ENCODE measurements around the gene PRKCZ. TPM values are rescaled to one million over a fixed set of nuclear protein-coding genes. Genes with fewer than 3 reads are reported as not detected.

The PRKCZ gene
- total and polyA plus RNA-seq, 2 experiments from 2014 or later = 26.2 to 36.9 TPM

DNA sequence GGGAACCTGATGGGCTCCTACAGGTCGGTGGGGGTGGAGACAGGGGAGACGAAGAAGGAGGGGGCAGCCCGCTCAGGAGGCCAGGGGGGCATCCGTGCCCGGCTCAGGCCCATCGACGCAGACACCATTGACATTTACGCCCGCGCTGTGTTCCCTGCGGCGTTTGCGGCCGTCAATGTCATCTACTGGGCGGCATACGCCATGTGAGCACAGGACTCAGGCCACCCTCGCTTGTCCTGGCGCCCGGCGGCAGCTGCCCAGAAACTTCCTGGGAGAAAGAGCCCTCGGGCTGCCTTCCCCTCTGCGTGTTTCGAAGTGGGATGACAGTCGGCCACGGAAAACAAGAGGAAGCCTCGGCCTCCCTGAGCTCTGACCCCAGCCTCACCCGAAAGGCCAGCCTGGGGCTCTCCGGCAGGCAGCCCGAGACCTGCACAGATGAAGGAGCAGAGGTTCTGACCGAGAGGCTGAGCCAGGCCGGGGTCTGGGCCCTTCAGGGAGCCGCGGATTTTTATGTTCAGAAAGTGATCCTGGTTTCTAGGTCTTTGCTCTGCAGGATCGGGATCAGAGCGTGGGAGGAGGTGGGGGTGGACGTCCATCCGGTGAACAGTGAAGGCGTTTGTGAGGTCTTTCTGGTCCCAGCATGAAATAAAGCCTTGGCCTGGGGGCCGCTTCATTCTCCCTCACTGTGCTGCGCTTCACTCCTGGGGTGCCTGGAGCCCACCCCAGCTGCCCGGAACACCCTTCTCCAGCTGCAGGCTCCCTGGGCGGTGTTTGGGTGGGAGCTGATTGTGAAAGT lies 19.9 kb upstream of the PRKCZ start:
- ATAC-seq = no peak
- no peak overlapping the region for H3K27ac ChIP-seq (ENCODE audit: low read depth)
- no peaks in the 10 kb centered on the region for H3F3A ChIP-seq (replicated peaks; ENCODE audit: low read depth)
- H3K4me3 ChIP-seq = no peak overlapping the region
- H3K79me2 ChIP-seq (replicated peaks; ENCODE audit: insufficient read depth) = no peaks in the 10 kb centered on the region
- DNase-seq (ENCODE audit: low spot score) = no peak
- no peak for TF ChIP-seq CREB1 (CRISPR knock-in tag; IDR thresholded peaks at IDR 0.05; ENCODE audit: low read depth)
- Mint-ChIP-seq H3K27ac (no peak overlapping the region), H3K9me3 (no peaks in the 10 kb centered on the region), H3K4me3 (no peak overlapping the region), H3K36me3 (ENCODE audit: low read depth) (no peaks in the 10 kb centered on the region), H3K27me3 (ENCODE audit: insufficient read depth, low read depth, poor library complexity) (peaks cover 8% of the 10 kb centered on the region), H3K4me1 (peaks cover 6% of the 10 kb centered on the region; the same call in 2 of the 3 replicates)
- no peaks in the 10 kb centered on the region for H3K27me3 ChIP-seq (ENCODE audit: insufficient read depth)
- H4K20me1 ChIP-seq (replicated peaks; ENCODE audit: insufficient read depth) = no peaks in the 10 kb centered on the region
- H3K4me1 ChIP-seq (ENCODE audit: insufficient read depth) = no peaks in the 10 kb centered on the region
- H3K4me2 ChIP-seq = no peak overlapping the region
- H3K36me3 ChIP-seq (ENCODE audit: insufficient read depth) = no peaks in the 10 kb centered on the region
- H3K9me2 ChIP-seq (ENCODE audit: insufficient read depth) = no peaks in the 10 kb centered on the region
- no peak overlapping the region for H2AFZ ChIP-seq

GRCh38 chr1:2031546-2032540 lies 18.4 kb upstream of the PRKCZ start:
- Histone ChIP-seq H3K4me3 (no peak overlapping the region), H3F3A (replicated peaks; ENCODE audit: low read depth) (no peaks in the 10 kb centered on the region), H3K27ac (ENCODE audit: low read depth) (no peak overlapping the region), H2AFZ (no peak overlapping the region), H4K20me1 (replicated peaks; ENCODE audit: insufficient read depth) (no peaks in the 10 kb centered on the region), H3K9me2 (ENCODE audit: insufficient read depth) (no peaks in the 10 kb centered on the region), H3K79me2 (replicated peaks; ENCODE audit: insufficient read depth) (no peaks in the 10 kb centered on the region), H3K27me3 (ENCODE audit: insufficient read depth) (no peaks in the 10 kb centered on the region), H3K4me2 (no peak overlapping the region), H3K4me1 (ENCODE audit: insufficient read depth) (no peaks in the 10 kb centered on the region), H3K36me3 (ENCODE audit: insufficient read depth) (no peaks in the 10 kb centered on the region)
- Mint-ChIP-seq H3K27me3 (ENCODE audit: insufficient read depth, low read depth, poor library complexity) (peaks cover 4% of the 10 kb centered on the region), H3K27ac (no peak overlapping the region), H3K36me3 (ENCODE audit: low read depth) (no peaks in the 10 kb centered on the region), H3K4me1 (peaks cover 6% of the 10 kb centered on the region; the same call in 2 of the 3 replicates), H3K4me3 (no peak overlapping the region), H3K9me3 (no peaks in the 10 kb centered on the region)
- DNase-seq (ENCODE audit: low spot score) = no peak
- peak; percentile 75 for ATAC-seq
- no peak for TF ChIP-seq EZH2 (IDR thresholded peaks at IDR 0.05; ENCODE audit: low read depth, unreplicated experiment)
- TF ChIP-seq, protein P1, sequence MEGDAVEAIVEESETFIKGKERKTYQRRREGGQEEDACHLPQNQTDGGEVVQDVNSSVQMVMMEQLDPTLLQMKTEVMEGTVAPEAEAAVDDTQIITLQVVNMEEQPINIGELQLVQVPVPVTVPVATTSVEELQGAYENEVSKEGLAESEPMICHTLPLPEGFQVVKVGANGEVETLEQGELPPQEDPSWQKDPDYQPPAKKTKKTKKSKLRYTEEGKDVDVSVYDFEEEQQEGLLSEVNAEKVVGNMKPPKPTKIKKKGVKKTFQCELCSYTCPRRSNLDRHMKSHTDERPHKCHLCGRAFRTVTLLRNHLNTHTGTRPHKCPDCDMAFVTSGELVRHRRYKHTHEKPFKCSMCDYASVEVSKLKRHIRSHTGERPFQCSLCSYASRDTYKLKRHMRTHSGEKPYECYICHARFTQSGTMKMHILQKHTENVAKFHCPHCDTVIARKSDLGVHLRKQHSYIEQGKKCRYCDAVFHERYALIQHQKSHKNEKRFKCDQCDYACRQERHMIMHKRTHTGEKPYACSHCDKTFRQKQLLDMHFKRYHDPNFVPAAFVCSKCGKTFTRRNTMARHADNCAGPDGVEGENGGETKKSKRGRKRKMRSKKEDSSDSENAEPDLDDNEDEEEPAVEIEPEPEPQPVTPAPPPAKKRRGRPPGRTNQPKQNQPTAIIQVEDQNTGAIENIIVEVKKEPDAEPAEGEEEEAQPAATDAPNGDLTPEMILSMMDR (conservative IDR thresholded peaks at IDR 0.05; ENCODE audit: low read depth in 2 of 2) = no peak

GRCh38 chr1:2032737-2033136 lies 17.5 kb upstream of the PRKCZ start:
- Histone ChIP-seq H3K36me3 (ENCODE audit: insufficient read depth) (no peaks in the 10 kb centered on the region), H3F3A (replicated peaks; ENCODE audit: low read depth) (no peaks in the 10 kb centered on the region), H3K4me1 (ENCODE audit: insufficient read depth) (no peaks in the 10 kb centered on the region), H3K4me3 (no peak overlapping the region), H4K20me1 (replicated peaks; ENCODE audit: insufficient read depth) (no peaks in the 10 kb centered on the region), H3K79me2 (replicated peaks; ENCODE audit: insufficient read depth) (no peaks in the 10 kb centered on the region), H3K4me2 (no peak overlapping the region), H3K9me2 (ENCODE audit: insufficient read depth) (no peaks in the 10 kb centered on the region), H3K27me3 (ENCODE audit: insufficient read depth) (no peaks in the 10 kb centered on the region), H2AFZ (no peak overlapping the region), H3K27ac (ENCODE audit: low read depth) (no peak overlapping the region)
- no peak overlapping the region for H3K27ac Mint-ChIP-seq
- no peak for DNase-seq (ENCODE audit: low spot score)
- H3K4me3 Mint-ChIP-seq = no peak overlapping the region
- no peak for ATAC-seq
- peaks cover 6% of the 10 kb centered on the region; the same call in 2 of the 3 replicates for H3K4me1 Mint-ChIP-seq
- peaks cover 2% of the 10 kb centered on the region for H3K27me3 Mint-ChIP-seq (ENCODE audit: insufficient read depth, low read depth, poor library complexity)
- H3K9me3 Mint-ChIP-seq = no peaks in the 10 kb centered on the region
- no peaks in the 10 kb centered on the region for H3K36me3 Mint-ChIP-seq (ENCODE audit: low read depth)
- no peak for TF ChIP-seq ZNF462 (CRISPR knock-in tag; IDR thresholded peaks at IDR 0.05)
